ENCODE results near the gene TMPRSS3. TPM values are rescaled to one million over a fixed set of nuclear protein-coding genes. Genes with fewer than 3 reads are reported as not detected.

The TMPRSS3 gene
- total and polyA plus RNA-seq, 9 of the 15 experiments (the other 6 are each of a cell fraction or from before 2014, with no cell fraction given): 0.07 TPM; not detected in 8

- no peak for TF ChIP-seq PKNOX1 (IDR thresholded peaks at IDR 0.05)
Observed at GRCh38 chr21:42332557-42333317, 63.1 kb downstream of the TMPRSS3 start (continued).

- no peaks in the 10 kb centered on the region for H3K9me1 ChIP-seq (ENCODE audit: control insufficient read depth, insufficient read depth, low read length)
- H3K4me3 ChIP-seq: no peak overlapping the region
- in situ Hi-C loops (cut with MboI) (no loop called here), intact Hi-C loops (cut with micrococcal nuclease) (loop anchor here (10.0 kb wide), 1 partner anchor 123 kb away; no protein-coding TSS in a partner anchor)
- no peak overlapping the region for H2AFZ ChIP-seq (ENCODE audit: low read depth, low read length)
- FAIRE-seq: no peak
- H3K4me2 ChIP-seq (ENCODE audit: insufficient read depth, low read length): no peak overlapping the region
- H3K4me1 ChIP-seq (replicated peaks in 1 of 2; ENCODE audit: control insufficient read depth in 2 of 2, insufficient read depth in 2 of 2, low read length in 2 of 2): no peaks in the 10 kb centered on the region
- CTCF ChIA-PET (ENCODE audit: low intra/inter-chr PET ratio): no interaction called here
- ATAC-seq: no peak
- H4K20me1 ChIP-seq (replicated peaks; ENCODE audit: control insufficient read depth, insufficient read depth, low read length): no peaks in the 10 kb centered on the region
- BruUV-seq (replicated peaks): no TSS peak
- no peak overlapping the region for H3K27ac ChIP-seq (ENCODE audit: extremely low read depth, low read depth, low read length)
- H3K36me3 ChIP-seq (ENCODE audit: control insufficient read depth, insufficient read depth, low read length): no peaks in the 10 kb centered on the region
- DNase-seq (ENCODE audit: extremely low read depth in 1 of 4, low spot score in 3 of 4): no peak
- TF ChIP-seq YBX1 (IDR thresholded peaks at IDR 0.05) (no peak), NBN (IDR thresholded peaks at IDR 0.05; ENCODE audit: low read depth) (no peak), TAL1 (IDR thresholded peaks at IDR 0.05) (no peak), USF2 (CRISPR knock-in tag; IDR thresholded peaks at IDR 0.05) (no peak), SIN3B (IDR thresholded peaks at IDR 0.05; ENCODE audit: low read depth) (no peak), FOXJ2 (tag; IDR thresholded peaks at IDR 0.05) (no peak), NONO (IDR thresholded peaks at IDR 0.05; ENCODE audit: low read depth in 2 of 2, low read length in 1 of 2) (no peak), POLR3G (IDR thresholded peaks at IDR 0.05; ENCODE audit: extremely low read depth, insufficient read length, insufficient replicate concordance) (no peak), PCBP2 (IDR thresholded peaks at IDR 0.05; ENCODE audit: low read depth, low read length, poor library complexity, severe bottlenecking) (no peak), E2F5 (CRISPR knock-in tag; IDR thresholded peaks at IDR 0.05) (no peak), ZNF695 (CRISPR knock-in tag; IDR thresholded peaks at IDR 0.05) (no peak)
- no peak overlapping the region for H3K9ac ChIP-seq (ENCODE audit: insufficient read depth in 1 of 2, low read depth in 2 of 2, low read length in 2 of 2)
- POLR2A ChIA-PET: no interaction called here
- H3K9me3 ChIP-seq (replicated peaks; ENCODE audit: control insufficient read depth, insufficient read depth, low read depth, low read length): no peaks in the 10 kb centered on the region
- peaks cover 0 to 4% of the 10 kb centered on the region in 2 experiments; a peak in 1 of 5 replicates for H3K27me3 ChIP-seq (ENCODE audit: control insufficient read depth in 2 of 2, insufficient read depth in 2 of 2, low read length in 2 of 2)
- no peaks in the 10 kb centered on the region for H3K79me2 ChIP-seq (ENCODE audit: control insufficient read depth, insufficient read depth, low read length)
Observed at GRCh38 chr21:42331660-42332059, 64.2 kb downstream of the TMPRSS3 start.
